ENCODE data around the gene NINL.

DNA sequence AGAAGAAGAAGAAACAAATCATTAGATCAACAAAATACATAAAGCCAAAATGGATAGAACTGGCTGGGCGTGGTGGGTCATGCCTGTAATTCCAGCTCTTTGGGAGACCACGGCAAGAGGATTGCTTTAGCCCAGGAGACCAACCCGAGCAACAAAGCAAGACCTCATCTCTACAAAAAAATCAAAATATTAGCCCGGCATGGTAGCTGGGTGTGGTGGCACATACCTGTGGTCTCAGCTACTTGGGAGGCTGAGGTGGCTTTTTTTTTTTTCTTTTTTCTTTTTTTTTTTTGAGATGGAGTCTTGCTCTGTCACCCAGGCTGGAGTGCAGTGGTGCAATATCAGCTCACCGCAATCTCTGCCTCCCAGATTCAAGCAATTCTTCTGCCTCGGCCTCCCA lies 21.5 kb downstream of the NINL start:
- TF ChIP-seq CTCF (IDR thresholded peaks at IDR 0.05) = no peak
- TF ChIP-seq POLR2AphosphoS5 (IDR thresholded peaks at IDR 0.05) = no peak
- TF ChIP-seq EP300 (IDR thresholded peaks at IDR 0.05) = no peak
- TF ChIP-seq POLR2A (IDR thresholded peaks at IDR 0.05) = no peak
